RWPE2 (cell line): ENCODE results near the gene AKT1.

Source experiments
- ATAC-seq: fragments of 200-7000 bp; cut with Tn5 transposase; 3 replicates; pipeline ENCODE4 v1.9.1; 2021; ENCODE audit warnings: low read depth
- DNase-seq: peaks from one replicate; pipeline ENCODE4 v3.0.0-alpha.2; 2020; ENCODE audit warnings: low spot score
- H3K27ac ChIP-seq: fragments of 450-650 bp; 2 replicates; pipeline ENCODE4 v1.5.1; 2017; ENCODE audit warnings: mild to moderate bottlenecking; ENCODE audit not compliant: poor library complexity, severe bottlenecking
- H3K27me3 ChIP-seq: fragments of 250-450 bp; sonication (Bioruptor Pico); 2 replicates; pipeline ENCODE4 v1.5.1; 2021; ENCODE audit warnings: mild to moderate bottlenecking, moderate library complexity; ENCODE audit not compliant: insufficient read depth, poor library complexity, severe bottlenecking
- H3K36me3 ChIP-seq: fragments of 250-450 bp; sonication (Bioruptor Pico); 2 replicates; pipeline ENCODE4 v1.5.1; 2020; ENCODE audit warnings: low read depth, mild to moderate bottlenecking, moderate library complexity
- H3K4me1 ChIP-seq: fragments of 250-450 bp; sonication (Bioruptor Pico); 2 replicates; pipeline ENCODE4 v1.5.1; 2021; ENCODE audit warnings: mild to moderate bottlenecking, moderate library complexity; ENCODE audit not compliant: insufficient read depth, poor library complexity, severe bottlenecking
- H3K4me3 ChIP-seq: fragments of 250-450 bp; sonication (Bioruptor Pico); 2 replicates; pipeline ENCODE4 v1.5.1; 2021; ENCODE audit warnings: mild to moderate bottlenecking, moderate library complexity; ENCODE audit not compliant: severe bottlenecking
- H3K9me3 ChIP-seq: fragments of 250-450 bp; sonication (Bioruptor Pico); 2 replicates; pipeline ENCODE4 v1.5.1; 2021; ENCODE audit warnings: mild to moderate bottlenecking, moderate library complexity; ENCODE audit not compliant: severe bottlenecking
- TF ChIP-seq, protein P1 (sequence below): fragments of 450-650 bp; IDR thresholded peaks from one replicate; pipeline ENCODE4 v1.5.1; 2017; ENCODE audit warnings: mild to moderate bottlenecking, moderate library complexity; ENCODE audit not compliant: poor library complexity, severe bottlenecking

Gene AKT1

DNA sequence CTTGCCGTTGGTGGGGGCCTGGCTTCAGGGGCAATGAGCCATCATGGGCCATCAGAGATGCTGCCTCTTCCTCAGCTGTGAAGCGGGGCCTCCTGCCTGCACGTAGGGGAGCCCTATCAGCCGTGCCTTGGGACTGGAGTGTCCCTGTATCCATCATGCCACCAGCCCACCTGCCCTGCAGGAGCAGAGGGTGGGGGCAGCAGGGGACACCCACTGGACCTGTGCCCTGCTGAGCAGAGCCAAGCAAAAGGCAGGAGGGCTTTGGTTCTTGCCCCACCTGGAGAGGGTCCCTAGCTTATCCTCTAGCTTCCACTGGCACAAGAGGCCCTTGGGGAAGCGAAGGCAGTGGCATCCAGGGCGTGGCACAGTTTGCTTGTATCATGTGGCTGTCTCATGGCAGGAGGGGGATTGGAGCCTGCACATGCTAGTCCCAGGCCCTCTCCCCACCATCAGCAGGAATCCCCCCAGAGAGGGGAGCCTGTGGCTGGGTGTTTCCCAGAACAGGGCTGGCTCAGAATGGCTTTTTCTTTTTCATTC, 61.4 kb downstream of the AKT1 start:
- Histone ChIP-seq H3K4me3 (no peak overlapping the region), H3K9me3 (no peaks in the 10 kb centered on the region), H3K36me3 (peaks cover 9% of the 10 kb centered on the region; the same call in 1 of the 2 replicates), H3K4me1 (peaks cover 41% of the 10 kb centered on the region), H3K27me3 (no peaks in the 10 kb centered on the region), H3K27ac (peak overlapping the region; percentile 87)
- DNase-seq: no peak
- no peak for ATAC-seq
- TF ChIP-seq, protein P1, sequence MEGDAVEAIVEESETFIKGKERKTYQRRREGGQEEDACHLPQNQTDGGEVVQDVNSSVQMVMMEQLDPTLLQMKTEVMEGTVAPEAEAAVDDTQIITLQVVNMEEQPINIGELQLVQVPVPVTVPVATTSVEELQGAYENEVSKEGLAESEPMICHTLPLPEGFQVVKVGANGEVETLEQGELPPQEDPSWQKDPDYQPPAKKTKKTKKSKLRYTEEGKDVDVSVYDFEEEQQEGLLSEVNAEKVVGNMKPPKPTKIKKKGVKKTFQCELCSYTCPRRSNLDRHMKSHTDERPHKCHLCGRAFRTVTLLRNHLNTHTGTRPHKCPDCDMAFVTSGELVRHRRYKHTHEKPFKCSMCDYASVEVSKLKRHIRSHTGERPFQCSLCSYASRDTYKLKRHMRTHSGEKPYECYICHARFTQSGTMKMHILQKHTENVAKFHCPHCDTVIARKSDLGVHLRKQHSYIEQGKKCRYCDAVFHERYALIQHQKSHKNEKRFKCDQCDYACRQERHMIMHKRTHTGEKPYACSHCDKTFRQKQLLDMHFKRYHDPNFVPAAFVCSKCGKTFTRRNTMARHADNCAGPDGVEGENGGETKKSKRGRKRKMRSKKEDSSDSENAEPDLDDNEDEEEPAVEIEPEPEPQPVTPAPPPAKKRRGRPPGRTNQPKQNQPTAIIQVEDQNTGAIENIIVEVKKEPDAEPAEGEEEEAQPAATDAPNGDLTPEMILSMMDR: no peak

DNA sequence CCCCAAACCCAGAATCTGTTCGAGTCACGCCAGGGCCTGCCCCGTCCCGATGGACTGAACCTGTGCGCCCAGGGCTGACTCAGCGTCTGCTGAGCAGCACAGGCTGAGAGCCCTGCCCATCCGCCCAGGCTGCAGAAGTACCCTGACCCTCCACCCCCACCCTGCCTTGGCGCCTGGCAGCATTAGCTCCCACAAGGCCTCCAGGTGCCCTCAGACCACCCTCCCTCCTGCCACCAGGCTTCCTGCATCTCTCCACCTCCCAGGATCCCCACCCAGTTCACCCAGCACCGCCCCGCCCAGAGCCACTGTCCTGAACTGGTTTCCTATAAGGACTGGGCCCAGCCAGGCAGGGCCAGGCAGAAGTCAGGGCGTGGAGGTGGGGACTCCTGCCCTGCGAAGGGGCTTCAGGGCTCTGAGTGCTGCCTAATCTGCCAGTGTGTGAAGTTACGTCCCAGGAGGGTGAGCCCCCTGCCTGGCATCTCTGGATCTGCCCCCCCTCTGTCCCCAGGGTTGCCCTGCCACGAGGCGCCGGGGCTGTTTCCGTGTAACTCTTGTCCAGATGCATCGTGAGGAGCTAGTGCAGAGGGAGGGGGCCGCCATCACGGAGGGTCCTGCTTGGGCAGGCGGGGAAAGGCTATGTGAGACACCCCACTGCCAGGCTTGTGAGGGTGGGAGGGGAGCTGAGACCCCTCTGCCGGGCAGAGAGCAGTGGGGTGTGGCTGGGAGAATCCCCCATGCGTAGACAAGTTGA, 62.4 kb downstream of the AKT1 start:
- Histone ChIP-seq H3K4me3 (no peak overlapping the region), H3K27me3 (no peaks in the 10 kb centered on the region), H3K36me3 (peaks cover 9% of the 10 kb centered on the region; the same call in 1 of the 2 replicates), H3K9me3 (no peaks in the 10 kb centered on the region), H3K4me1 (peaks cover 41% of the 10 kb centered on the region), H3K27ac (peak overlapping the region; percentile 87)
- ATAC-seq: peak; percentile 75
- TF ChIP-seq, protein P1: no peak
- DNase-seq: peak; percentile 92

DNA sequence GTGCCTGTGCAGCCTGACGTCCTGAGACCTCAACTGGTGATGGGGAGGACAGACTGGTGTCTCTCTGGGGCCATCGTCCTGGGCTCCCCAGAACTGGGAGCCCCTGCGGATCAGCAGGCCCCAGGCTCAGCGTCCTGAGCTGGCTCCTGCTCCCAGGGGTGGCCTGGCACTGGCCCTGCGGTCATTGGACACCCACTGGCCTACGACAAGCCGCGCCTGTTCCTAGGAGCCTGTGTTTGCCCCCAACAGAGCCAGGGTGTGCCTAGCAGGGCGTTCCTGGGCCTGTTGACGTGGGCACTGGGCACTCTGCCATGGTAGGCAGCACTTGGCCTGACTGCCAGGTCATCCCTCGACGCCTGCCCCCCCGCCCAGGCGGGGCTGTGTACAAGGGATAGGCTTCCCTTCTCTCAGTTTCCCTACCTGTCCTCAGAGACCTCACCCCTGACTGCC, 63.2 kb downstream of the AKT1 start:
- H3K4me3 ChIP-seq: no peak overlapping the region
- TF ChIP-seq, protein P1: no peak
- no peaks in the 10 kb centered on the region for H3K27me3 ChIP-seq
- no peaks in the 10 kb centered on the region for H3K9me3 ChIP-seq
- peaks cover 4% of the 10 kb centered on the region; the same call in 1 of the 2 replicates for H3K36me3 ChIP-seq
- peak overlapping the region; percentile 87 for H3K27ac ChIP-seq
- peaks cover 41% of the 10 kb centered on the region for H3K4me1 ChIP-seq
- ATAC-seq: peak; percentile 35
- DNase-seq: peak; percentile 94

DNA sequence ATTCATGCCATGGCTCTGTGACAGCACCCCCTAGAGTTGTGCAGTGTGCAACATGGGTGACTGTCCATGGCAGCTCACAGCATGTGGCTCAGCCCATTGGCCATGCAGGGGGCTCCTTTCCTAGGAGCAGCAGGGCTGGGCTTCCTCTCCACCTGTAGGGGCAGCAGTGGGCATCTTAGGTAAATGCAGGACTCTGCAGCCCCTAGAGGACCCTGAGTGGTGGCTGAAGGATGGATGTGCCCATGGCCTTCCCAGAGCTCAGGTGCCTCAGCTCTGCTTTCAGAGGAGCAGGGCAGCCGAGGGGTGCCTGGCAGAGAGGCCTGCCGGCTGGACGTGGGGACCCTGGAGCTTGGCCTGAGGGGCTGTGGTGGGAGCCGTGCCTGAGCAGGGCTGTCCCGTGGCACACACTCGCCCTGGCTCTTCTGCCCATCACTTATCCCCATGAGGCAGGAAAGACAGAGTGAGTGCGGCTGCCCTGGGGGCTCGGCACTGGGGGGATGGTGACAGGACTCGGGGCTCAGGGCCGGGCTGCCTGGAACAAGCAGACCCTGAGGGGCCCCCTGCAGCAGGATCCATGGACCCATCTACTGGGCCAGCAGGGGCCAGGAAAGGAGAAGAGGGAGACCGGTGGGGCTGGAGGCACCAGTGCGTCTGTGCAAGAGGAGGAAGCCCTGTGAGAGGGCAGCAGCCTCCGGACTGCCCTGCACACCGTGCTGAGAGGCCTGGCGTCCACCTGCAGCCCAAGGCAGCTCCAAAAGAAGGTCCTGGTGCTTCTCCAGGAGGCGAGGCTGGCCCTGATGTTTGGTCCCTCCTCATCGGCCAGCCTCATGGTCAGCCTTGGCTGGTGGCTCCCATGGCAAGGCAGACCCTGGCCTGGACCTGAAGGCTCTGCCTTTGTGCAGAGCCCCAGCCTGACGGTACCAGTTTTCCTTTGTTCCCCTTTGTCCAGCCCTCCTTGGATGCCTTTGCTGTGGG, 63.9 kb downstream of the AKT1 start:
- Histone ChIP-seq H3K9me3 (no peaks in the 10 kb centered on the region), H3K4me3 (no peak overlapping the region), H3K36me3 (no peaks in the 10 kb centered on the region), H3K27ac (peak overlapping the region; percentile 87), H3K4me1 (peaks cover 40% of the 10 kb centered on the region), H3K27me3 (no peaks in the 10 kb centered on the region)
- TF ChIP-seq, protein P1: peak; percentile 65
- no peak for DNase-seq
- ATAC-seq: no peak
